Esophagus (tissue), 2 donors: Measurements from ENCODE around the gene DPPA3. TPM values are rescaled to one million over a fixed set of nuclear protein-coding genes. Genes with fewer than 3 reads are reported as not detected.

Experiments
- H3K27ac ChIP-seq, 2 donors: one replicate each; pipeline ENCODE4 v1.5.1; 2013; ENCODE audit warnings: low read depth in 2 of 2, mild to moderate bottlenecking in 2 of 2, inconsistent platforms in 1 of 2, low read length in 1 of 2, moderate library complexity in 1 of 2
- H3K27me3 ChIP-seq, 2 donors: one replicate each; pipeline ENCODE4 v1.6.1; 2013; ENCODE audit warnings: low read length in 2 of 2, control low read depth in 1 of 2, mild to moderate bottlenecking in 1 of 2; ENCODE audit not compliant: insufficient read depth in 2 of 2, control insufficient read depth in 1 of 2
- H3K36me3 ChIP-seq, 2 donors: one replicate each; pipeline ENCODE4 v1.6.1; 2013; ENCODE audit warnings: low read length in 1 of 2; ENCODE audit not compliant: control insufficient read depth in 2 of 2, insufficient read depth in 2 of 2
- H3K4me1 ChIP-seq, 2 donors: one replicate each; pipeline ENCODE4 v1.6.1; 2013; ENCODE audit warnings: low read length in 1 of 2; ENCODE audit not compliant: control insufficient read depth in 2 of 2, insufficient read depth in 2 of 2
- H3K4me3 ChIP-seq, 2 donors: one replicate each; pipeline ENCODE4 v1.5.1; 2013; ENCODE audit warnings: low read length in 2 of 2, mild to moderate bottlenecking in 2 of 2, low read depth in 1 of 2, moderate library complexity in 1 of 2
- H3K9me3 ChIP-seq, 2 donors: one replicate each; pipeline ENCODE4 v1.6.1; 2013; ENCODE audit warnings: mild to moderate bottlenecking in 2 of 2, low read depth in 1 of 2, low read length in 1 of 2, moderate library complexity in 1 of 2; ENCODE audit not compliant: control insufficient read depth in 2 of 2, insufficient read depth in 1 of 2
- WGBS, 2 donors: extraction: QIAGEN DNeasy Blood & Tissue Kit; methylation state at CpG; one replicate each; pipeline ENCODE4 v1.1.7; 2013; 5-methylcytosine and 5-hydroxymethylcytosine counted together
- polyA plus RNA-seq, 2 donors: library from polyadenylated mRNA; stranded (reverse); fragments of 200-250 nt; gene quantifications; one replicate each; pipeline ENCODE4 v1.2.3, GENCODE V29; 2013
- donor health status: healthy with polysubstance abuse.
- donor health status: Bipolar disorder and iron deficiency.

Gene DPPA3
- polyA plus RNA-seq, 2 donors = not detected

DNA sequence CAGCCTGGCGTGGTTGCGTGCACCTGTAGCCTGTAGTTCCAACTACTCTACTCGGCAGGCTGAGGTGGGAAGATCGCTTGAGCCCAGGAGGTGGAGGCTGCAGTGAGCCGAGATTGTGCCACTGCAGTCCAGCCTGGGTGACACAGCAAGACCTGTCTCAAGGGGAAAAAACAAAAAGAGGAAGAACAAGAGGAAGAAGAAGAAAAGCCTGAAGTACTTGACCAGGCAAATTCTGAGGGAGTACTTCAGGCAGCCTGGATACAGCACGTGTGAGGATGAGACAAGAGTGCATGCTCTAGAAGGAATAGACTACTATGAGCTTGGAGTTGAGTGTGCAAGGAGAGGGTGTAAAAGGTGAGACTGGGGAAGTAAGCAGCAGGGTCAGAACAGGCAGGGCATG lies 17.4 kb upstream of the DPPA3 start:
- Histone ChIP-seq H3K27me3 (no peaks in the 10 kb centered on the region), H3K4me3 (no peak overlapping the region), H3K36me3 (no peaks in the 10 kb centered on the region), H3K9me3 (no peaks in the 10 kb centered on the region), H3K4me1 (no peaks in the 10 kb centered on the region), H3K27ac (no peak overlapping the region)
- WGBS, 2 donors = 77 to 79% methylated on average over 6 of the region's 6 CpGs

DNA sequence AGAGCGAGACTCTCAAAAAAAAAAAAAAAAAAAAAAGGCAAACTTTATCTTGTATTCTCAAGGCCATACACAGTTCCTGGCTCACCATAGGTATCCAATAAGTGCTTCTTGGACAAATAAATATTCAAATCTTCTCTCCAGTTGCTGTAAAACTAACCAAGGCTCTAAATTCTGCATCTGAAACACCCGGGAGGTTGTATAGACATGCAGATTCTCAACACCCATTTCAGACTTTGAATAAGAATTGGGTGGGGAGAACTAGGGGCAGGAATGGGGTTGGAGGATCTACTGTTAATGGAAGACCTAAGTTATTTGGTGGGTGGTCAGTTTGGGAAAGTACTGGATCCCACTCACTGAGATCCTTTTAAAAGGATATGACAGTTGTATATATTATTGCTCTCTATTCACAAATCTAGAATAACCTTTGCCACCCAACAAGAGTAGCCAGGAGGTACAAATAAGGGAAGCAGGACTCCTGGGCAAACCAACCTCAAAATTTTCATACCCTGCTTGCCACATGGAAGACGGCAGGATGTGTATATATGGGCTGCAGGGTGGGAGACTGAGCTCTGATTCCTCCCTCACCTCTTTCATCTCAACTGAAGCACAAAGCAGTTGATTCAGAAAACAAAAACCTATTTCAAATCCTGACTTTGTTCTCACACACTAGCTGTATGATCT lies 16.5 kb upstream of the DPPA3 start:
- H3K9me3 ChIP-seq = no peaks in the 10 kb centered on the region
- WGBS, 2 donors = 62 to 63% methylated on average over 3 of the region's 3 CpGs
- no peaks in the 10 kb centered on the region for H3K27me3 ChIP-seq

DNA sequence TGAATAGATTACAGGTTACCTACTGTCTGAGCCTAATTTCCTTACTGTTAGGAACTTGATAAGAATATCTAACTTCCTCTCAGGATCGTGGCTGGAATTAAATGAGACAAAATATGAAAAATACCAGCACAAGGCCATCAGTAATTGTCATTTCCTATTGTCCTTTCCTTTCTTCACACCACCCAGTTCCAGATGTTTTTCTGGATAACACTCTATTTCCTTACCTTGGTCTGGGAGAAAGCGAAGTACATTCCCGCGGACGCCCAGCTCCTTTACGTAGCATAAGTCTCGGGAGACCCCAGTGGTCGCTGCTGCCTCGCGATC lies 16.0 kb upstream of the DPPA3 start:
- 29 to 46% methylated on average over 10 of the region's 10 CpGs for WGBS, 2 donors
- H3K4me1 ChIP-seq = no peaks in the 10 kb centered on the region
- no peaks in the 10 kb centered on the region for H3K36me3 ChIP-seq
- no peaks in the 10 kb centered on the region for H3K9me3 ChIP-seq
- no peak overlapping the region for H3K27ac ChIP-seq
- H3K4me3 ChIP-seq = no peak overlapping the region
- no peaks in the 10 kb centered on the region for H3K27me3 ChIP-seq

More for the DNA sequence above, 16.5 kb upstream of the DPPA3 start:
- Histone ChIP-seq H3K4me3 (no peak overlapping the region), H3K4me1 (no peaks in the 10 kb centered on the region), H3K36me3 (no peaks in the 10 kb centered on the region), H3K27ac (no peak overlapping the region)

DNA sequence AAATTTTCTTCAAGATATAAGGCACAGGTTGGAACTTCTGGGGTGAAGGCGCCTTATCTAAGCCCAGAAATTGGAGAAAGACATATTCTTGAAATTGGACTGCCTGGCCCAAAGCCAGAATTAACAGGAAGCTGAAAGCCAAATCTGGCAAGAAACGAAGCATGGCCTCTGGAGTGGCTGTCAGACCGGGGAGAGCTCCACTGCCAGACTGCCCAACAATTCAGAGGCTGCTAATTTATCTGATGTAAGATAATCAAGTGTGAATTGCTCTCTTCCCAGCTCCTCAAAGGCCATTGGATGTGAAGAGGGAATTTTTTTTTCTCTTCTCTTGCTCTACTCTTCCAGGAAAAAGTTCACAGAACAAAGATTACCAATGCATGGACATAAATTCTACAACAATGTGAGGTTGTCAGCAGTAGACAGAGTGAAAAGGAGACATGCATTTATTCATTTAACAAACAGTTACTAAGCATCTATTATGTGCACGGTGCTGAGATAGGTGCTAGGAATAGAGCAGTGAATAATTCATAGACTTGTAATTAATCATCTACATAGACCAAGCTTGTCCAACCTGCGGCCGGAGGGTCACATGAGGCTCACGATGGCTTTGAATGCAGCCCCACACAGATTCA lies 15.6 kb upstream of the DPPA3 start, which contains the start of gene GDF3:
GDF3 (minus strand) TSS at position 210 of the 632 bp plus-strand sequence; CDS start at position 163, 47 bp downstream.
- H3K36me3 ChIP-seq = no peaks in the 10 kb centered on the region
- no peaks in the 10 kb centered on the region for H3K27me3 ChIP-seq
- no peaks in the 10 kb centered on the region for H3K9me3 ChIP-seq
- H3K4me1 ChIP-seq = no peaks in the 10 kb centered on the region
- no peak within 1 kb of the TSS for H3K27ac ChIP-seq
- H3K4me3 ChIP-seq = no peak within 1 kb of the TSS
- 40 to 43% methylated on average over 7 of the region's 7 CpGs for WGBS, 2 donors

DNA sequence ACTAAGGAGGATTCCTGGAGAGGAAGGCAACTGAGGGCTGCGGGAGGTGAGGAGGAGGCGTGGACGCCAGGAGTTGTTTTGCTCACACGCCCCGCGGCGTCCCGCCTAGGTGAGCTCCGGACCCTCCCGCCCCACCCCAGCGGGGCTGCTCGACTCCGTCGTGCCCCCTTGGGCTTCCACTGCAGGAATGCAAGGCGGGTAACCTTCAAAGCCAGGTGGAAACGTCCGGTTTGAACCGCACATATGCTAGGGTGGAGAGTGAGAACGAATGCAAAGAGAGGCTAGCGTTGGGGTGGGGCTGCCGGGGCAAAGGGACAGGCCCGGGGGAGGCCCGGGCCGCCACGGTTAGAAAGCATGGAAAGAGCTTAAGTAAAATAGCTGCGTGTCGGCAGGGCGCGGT lies 5.4 kb upstream of the DPPA3 start:
- 89% methylated on average over 29 of the region's 29 CpGs for WGBS, 2 donors

DNA sequence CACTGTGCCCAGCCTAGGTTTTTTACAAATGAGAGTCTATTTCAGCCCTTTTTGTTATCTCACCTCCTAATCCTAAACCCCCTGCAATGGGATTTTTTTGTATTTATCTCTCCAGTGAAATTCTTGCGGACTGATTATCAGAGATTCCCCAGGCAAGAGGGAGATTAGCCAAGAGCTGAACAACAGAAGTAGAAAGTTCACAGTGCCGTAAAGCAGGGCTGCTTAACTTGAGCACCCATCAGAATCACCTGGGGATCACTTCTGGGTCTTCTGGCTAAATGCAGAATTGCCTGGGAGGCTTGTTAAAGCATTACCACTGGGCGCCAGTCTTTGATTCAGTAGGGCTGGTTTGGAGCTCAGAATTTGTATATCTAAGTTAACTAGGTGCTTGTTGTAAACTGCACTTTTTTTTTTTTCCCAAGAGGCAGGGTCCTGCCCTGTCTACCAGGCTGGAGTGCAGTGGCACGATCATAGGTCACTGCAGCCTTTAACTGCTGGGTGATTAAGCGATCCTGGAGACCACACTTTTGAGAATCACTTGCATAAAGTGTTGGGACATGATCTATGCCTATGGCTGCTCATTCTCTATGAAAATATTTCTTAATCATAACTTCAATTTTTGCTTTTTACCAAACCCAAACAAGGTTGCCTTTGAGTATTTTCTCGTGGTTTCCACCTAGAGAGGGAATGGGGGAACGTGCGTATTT lies 1.1 kb upstream of the DPPA3 start:
- Histone ChIP-seq H3K27ac (no peak overlapping the region), H3K9me3 (no peaks in the 10 kb centered on the region), H3K27me3 (no peaks in the 10 kb centered on the region), H3K4me1 (no peaks in the 10 kb centered on the region), H3K36me3 (no peaks in the 10 kb centered on the region), H3K4me3 (no peak overlapping the region)
- WGBS, 2 donors = 60 to 73% methylated on average over 8 of the region's 8 CpGs

More for the DNA sequence above, 5.4 kb upstream of the DPPA3 start:
- no peaks in the 10 kb centered on the region for H3K27me3 ChIP-seq
- H3K4me3 ChIP-seq = no peak overlapping the region
- no peaks in the 10 kb centered on the region for H3K4me1 ChIP-seq
- H3K27ac ChIP-seq = no peak overlapping the region
- H3K9me3 ChIP-seq = no peaks in the 10 kb centered on the region
- H3K36me3 ChIP-seq = no peaks in the 10 kb centered on the region

DNA sequence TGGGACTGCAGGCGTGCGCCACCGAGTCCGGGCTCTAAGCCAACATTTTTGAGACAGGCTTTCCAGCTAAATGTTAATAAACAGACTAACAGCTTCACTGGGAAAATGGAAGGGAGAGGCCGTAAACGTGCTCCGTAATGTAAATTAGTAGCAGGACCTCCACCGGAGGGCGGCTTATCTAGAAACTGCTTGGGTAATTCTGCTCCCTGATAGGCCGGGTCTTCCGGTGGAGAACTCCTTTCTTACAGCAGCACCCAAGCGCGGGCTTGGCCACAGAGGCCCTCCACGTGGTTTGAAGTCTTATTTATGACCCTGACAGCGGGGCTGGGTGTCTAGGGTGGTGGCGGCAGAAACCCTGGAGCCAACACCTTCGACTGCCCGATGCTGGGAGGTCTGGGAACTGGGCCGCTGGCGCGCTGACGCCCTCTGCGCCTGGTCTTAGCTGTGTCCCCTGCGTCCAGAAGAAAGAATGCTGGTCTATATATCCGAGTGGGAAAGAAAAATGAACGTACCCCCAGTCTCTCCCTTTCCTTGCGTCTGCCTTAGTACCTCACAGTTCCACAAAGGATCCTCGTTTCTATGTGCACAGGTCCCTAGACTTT lies 1.7 kb downstream of the DPPA3 start:
- Histone ChIP-seq H3K4me3 (no peak overlapping the region), H3K36me3 (no peaks in the 10 kb centered on the region), H3K9me3 (no peaks in the 10 kb centered on the region), H3K27ac (no peak overlapping the region), H3K27me3 (no peaks in the 10 kb centered on the region), H3K4me1 (no peaks in the 10 kb centered on the region)
- 91 to 92% methylated on average over 28 of the region's 28 CpGs for WGBS, 2 donors

DNA sequence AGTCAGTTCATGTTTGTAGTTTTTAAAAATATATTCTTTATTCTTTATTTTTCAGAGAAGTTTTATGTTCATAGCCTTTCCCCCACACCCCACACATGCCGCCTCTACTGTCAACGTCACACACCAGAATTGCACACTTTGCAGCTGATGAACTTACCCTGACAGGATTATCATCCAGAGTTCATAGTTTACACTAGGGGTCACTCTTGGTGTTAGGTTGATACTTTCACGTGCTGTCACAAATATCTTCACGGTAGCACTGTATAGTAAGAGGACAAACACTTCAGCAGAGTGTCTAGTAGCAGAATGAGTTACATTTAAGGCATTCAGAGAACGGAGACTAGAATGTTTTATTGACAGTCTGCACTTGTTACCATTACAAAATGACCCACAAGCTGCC lies 5.1 kb downstream of the DPPA3 start:
- Histone ChIP-seq H3K4me3 (no peak overlapping the region), H3K4me1 (no peaks in the 10 kb centered on the region), H3K27ac (no peak overlapping the region), H3K27me3 (no peaks in the 10 kb centered on the region), H3K36me3 (no peaks in the 10 kb centered on the region), H3K9me3 (no peaks in the 10 kb centered on the region)
- WGBS, 2 donors = 10 to 18% methylated on average over 5 of the region's 5 CpGs

DNA sequence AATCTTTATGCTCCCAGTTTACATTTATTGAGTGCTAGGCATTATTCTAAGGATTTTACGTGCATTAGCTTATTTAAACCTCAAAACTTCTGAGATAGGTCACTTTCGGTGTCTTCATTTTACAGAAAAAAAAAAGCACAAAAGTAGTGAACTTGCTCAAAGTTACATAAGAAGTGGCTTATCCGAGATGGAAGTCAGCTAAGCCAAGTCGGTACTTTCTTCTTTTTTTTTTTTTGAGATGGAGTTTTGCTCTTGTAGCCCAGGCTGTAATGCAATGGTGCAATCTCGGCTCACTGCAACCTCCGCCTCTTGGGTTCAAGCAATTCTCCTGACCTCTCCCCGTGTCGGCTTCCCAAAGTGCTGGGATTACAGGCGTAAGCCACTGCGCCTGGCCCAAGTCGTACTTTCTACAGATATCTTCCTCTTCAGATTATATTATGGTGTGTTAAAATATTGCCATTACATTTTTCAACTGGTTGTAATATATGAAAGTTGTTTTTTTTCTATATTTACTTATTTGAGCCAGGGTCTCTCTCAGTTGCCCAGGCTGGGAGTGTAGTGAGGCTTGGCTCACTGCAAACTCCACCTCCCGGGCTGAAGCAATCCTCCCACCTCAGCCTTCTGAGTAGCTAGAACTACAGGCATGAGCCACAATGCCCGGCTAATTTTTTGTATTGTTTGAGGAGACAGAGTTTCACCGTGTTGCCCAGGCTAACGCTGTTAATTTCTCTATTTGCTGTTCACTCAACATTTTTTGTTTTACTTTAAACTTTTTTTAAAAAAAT lies 8.9 kb downstream of the DPPA3 start:
- Histone ChIP-seq H3K4me1 (no peaks in the 10 kb centered on the region), H3K4me3 (no peak overlapping the region), H3K27me3 (no peaks in the 10 kb centered on the region), H3K9me3 (no peaks in the 10 kb centered on the region), H3K27ac (no peak overlapping the region), H3K36me3 (no peaks in the 10 kb centered on the region)
- 66 to 68% methylated on average over 15 of the region's 15 CpGs for WGBS, 2 donors
